ENCODE measurements around the gene THSD4.

GRCh38 chr15:71506946-71507345 is 391.7 kb downstream of the THSD4 start:
- no peak for TF ChIP-seq POLR2A (IDR thresholded peaks at IDR 0.05)
- no peak for TF ChIP-seq CTCF (IDR thresholded peaks at IDR 0.05)
- TF ChIP-seq POLR2AphosphoS5 (IDR thresholded peaks at IDR 0.05; ENCODE audit: insufficient read depth in 1 of 2, low read depth in 1 of 2) = no peak
